H7 (cell line): ENCODE results near the gene DCXR. TPM values are rescaled to one million over a fixed set of nuclear protein-coding genes. Genes with fewer than 3 reads are reported as not detected.

Experiments
- DNase-seq: peaks from one replicate; pipeline ENCODE4 v3.0.0; 2012
- H3K27me3 ChIP-seq: 2 replicates; pipeline ENCODE4 v1.6.0; 2011; ENCODE audit warnings: mild to moderate bottlenecking, low read length; ENCODE audit not compliant: control insufficient read depth, insufficient read depth
- H3K36me3 ChIP-seq: replicated peaks from 2 replicates; pipeline ENCODE4 v1.5.1; 2011; ENCODE audit warnings: low read length; ENCODE audit not compliant: control insufficient read depth, insufficient read depth
- H3K4me3 ChIP-seq: 2 replicates; pipeline ENCODE4 v1.5.1; 2011; ENCODE audit warnings: low read depth, mild to moderate bottlenecking, control low read depth, low read length, moderate library complexity; ENCODE audit not compliant: insufficient read depth
- total RNA-seq: library from RNA; depleted of rRNA; stranded (reverse); fragments of >200 nt; shearing (Covaris generic); gene quantifications from 2 replicates; pipeline ENCODE4 v1.2.3, GENCODE V29; 2014

The DCXR gene
- total RNA-seq, 1 experiment from 2014 or later = 110 TPM

DNA sequence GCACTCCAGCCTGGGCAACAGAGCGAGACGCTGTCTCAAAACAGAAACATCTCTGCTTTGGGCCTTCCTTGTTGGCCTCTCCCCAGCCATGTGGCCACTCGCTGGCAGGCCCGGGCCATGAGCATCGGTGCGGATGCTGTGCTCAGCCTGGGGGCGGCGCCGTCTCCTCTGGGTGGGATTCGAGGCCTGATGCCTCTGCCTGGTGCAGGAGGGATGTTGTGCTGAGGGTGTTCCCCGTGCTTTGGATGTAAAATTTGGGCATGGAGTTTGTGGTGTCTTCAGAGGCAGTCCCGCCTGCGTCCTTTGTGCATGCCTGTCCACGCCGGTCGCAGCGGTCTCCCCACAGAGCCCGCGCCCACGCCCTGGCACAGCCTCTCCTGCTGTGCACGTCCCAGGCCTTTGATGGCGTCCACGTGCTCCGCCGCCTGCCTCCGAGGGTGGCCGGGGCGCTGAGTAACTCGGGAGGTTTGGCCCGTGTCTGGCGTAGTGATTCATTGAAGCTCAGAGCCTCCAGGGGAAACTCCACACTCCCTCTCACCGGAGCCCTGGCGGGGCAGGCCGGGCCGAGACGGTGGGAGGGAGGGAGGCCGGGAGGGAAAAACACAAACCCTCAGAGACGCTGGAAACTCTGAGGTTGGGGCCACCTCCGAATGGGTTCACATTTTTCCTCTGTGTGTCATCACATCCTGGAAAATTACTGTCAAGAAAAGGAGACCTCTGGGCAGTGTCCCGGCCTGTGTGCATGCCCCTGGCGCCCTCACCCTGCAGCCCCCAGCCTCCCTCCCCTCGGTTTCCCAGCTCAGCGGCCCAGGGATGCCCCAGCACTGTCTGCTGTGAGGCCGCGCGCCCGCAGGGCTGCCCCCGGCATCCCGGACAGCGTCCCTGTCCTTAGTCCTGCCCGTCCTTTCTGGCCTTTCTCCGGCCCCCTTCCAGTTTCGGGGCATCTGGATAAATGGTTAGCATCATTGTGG is 33.8 kb downstream of the DCXR start:
- Histone ChIP-seq H3K36me3 (no peaks in the 10 kb centered on the region), H3K4me3 (no peak overlapping the region), H3K27me3 (no peaks in the 10 kb centered on the region)
- DNase-seq = peak; percentile 71

DNA sequence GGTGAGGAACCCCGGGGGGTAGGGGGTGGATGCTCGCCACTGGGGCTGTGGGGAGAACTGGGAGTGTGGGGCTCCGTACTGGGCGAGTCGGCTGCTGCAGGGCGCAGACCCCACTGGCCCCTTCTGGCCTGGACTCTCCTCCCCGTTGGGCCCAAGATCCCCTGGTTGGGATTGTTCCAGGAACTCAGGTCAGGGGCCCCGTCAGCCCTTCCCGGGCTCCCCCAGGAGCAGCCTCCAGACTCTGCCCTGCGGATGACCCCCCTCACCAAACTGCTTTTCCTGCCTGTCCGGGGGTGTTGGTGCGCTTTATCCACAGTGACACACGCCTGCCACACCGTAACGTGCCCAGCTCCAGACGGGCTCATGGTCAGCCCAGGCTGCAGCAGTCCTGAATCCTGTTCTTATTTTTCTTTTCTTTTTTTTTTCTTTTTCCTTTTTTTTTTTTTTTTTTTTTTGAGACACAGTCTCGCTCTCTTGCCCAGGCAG is 35.9 kb downstream of the DCXR start:
- no peak overlapping the region for H3K4me3 ChIP-seq
- no peak for DNase-seq
- no peaks in the 10 kb centered on the region for H3K36me3 ChIP-seq
- H3K27me3 ChIP-seq = no peaks in the 10 kb centered on the region

DNA sequence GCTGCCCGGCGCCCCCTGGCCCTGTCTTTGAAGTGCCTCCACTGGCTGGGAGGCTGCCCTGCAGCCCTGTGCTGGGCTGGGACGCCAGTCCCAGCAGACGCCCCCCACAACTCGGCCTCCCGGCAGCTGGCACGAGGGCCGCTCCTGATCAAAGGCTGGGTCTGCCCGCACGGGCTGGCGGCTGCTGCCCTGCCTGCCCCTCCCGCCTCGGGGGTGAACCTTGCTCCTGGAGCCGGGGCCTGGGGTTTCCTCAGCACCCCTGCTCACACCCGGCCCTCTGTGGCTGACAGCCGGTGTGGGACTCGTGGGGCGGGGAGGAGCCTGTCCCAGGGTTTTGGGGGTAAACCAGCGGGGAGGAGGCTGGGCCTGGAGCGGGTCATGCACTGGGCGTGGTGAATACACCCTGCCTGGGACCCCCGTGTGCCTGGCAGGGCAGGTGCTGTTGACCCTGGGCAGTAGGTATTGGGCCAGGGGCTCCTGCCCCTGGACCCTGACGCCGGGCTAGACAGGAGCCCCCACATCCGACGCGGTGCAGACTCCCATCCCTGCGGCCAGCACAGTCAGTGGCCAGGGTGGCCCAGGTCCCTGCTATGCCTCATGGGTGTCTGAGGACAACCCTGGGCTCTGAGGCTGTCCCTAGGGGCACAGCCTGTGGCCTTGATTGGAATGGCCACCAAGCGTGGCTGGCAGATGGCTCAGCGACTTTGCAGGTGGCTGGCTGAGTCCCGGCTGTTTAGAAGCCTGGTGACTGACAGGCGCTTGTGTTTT is 36.5 kb downstream of the DCXR start:
- DNase-seq = no peak
- H3K27me3 ChIP-seq = no peaks in the 10 kb centered on the region
- no peak overlapping the region for H3K4me3 ChIP-seq
- no peaks in the 10 kb centered on the region for H3K36me3 ChIP-seq

DNA sequence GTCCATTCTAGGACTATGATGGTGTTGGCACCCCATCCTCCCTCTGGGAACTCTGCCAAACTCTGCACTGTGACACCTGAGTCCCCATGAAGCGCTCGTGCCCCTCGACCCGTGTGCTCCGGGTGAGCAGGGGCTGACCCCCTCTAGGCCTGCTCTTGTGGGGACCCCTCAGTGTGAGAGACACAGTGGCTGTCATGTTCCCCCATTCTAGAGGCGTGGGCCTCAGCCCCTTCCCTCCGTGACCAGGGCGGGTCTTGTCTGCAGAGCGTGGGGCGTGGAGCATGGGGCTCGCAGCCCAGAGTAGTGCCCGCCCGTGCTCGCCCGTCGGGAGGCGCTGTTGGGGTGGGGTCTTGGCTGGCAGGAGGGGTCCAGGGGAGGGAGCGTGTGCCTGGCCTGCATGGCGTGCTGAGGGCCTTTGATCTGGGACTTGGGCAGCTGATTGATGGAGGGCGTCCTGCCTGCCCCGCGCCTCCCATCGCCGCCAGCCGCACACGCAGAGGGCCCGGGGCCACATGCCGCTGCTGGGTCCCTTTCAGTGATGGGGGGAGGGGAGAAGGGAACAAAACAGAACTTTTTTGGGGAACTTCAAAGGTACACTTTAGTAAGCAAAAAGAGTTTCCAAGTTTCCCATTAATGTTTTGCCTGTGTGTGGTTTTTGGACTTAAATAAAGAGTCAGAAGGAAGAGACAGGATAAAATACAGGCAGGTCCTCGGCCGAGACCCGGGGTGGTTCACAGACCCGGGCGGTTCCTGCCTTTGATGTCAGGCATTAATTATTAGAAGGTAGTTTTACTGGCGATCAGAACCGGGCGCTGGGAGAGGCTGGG is 37.3 kb downstream of the DCXR start:
- H3K27me3 ChIP-seq = no peaks in the 10 kb centered on the region
- DNase-seq = no peak

DNA sequence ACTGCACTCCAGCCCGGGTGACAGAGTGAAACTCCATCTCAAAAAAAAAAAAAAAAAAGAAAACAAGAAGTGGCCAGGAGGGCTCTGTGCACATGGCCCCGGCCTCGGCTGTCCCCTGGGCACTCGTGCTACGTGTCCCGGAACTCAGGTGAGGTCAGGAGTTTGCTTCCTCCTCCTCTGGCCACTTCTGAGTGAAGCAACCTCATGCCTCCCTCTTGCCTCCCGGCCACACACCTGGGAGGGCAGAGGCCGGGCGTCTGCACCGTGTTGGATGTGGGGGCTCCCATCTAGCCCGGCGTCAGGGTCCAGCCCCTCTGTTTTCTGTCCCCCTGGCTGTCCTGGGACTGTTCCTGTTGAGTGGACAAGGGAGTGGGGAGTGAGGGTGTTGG is 37.9 kb downstream of the DCXR start:
- Histone ChIP-seq H3K27me3 (no peaks in the 10 kb centered on the region), H3K36me3 (no peaks in the 10 kb centered on the region), H3K4me3 (no peak overlapping the region)
- no peak for DNase-seq

More for the DNA sequence above, 37.3 kb downstream of the DCXR start:
- Histone ChIP-seq H3K36me3 (no peaks in the 10 kb centered on the region), H3K4me3 (no peak overlapping the region)

DNA sequence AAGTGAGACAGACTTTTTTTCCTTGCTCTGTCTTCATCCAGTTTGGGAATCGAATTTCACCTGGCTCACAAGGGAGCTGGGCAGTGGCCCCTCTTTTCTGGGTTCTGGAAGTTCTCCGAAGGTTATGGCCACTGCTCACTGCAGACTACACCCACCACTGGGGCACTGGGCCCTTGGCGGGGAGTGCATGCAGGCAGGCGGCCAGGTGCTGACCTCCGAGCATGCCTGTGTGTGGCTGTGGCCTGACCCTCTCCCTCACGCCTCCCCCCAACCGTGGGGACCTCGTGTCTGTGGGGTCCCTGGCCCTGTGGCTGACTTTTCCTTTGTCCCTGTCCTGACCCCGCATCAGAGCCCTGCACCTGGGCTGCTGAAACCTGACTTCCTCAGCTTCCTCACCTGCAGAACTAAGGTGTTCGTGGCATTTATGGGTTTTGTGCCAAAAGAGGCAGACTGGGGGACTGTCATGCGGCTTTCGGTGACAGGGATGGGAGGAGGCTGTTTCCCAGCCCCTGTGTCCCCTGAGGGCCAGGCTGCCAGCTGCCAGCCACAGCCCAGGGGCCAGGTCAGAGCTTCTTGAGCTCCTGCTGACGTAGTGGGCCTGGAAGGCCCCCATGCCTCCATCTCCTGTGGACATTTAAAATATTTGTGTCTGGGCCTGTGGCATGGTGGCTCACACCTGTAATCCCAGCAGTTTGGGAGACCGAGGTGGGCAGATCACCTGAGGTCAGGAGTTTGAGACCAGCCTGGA is 38.6 kb downstream of the DCXR start:
- Histone ChIP-seq H3K27me3 (no peaks in the 10 kb centered on the region), H3K36me3 (no peaks in the 10 kb centered on the region), H3K4me3 (no peak overlapping the region)
- no peak for DNase-seq

DNA sequence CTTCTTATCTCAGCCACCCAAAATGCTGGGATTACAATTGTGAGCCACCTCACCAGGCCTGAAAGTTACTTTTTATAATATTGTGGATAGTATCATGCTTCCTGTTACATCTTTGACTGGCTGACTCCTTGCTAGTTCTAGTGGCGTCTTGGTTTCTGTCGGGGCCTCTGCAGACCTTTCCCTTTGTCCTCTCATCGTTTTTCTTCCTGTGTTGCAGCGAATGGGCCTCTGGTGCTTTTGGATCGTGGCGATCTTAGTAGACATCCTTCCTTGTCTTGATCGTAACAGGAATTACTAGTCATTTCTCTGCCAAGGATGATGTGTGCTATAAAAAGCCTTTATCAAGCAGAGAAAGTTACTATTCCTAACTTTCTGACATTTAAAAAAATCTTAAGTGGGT is 39.3 kb downstream of the DCXR start:
- no peak for DNase-seq
- H3K4me3 ChIP-seq = no peak overlapping the region
- H3K27me3 ChIP-seq = no peaks in the 10 kb centered on the region
- H3K36me3 ChIP-seq = no peaks in the 10 kb centered on the region

DNA sequence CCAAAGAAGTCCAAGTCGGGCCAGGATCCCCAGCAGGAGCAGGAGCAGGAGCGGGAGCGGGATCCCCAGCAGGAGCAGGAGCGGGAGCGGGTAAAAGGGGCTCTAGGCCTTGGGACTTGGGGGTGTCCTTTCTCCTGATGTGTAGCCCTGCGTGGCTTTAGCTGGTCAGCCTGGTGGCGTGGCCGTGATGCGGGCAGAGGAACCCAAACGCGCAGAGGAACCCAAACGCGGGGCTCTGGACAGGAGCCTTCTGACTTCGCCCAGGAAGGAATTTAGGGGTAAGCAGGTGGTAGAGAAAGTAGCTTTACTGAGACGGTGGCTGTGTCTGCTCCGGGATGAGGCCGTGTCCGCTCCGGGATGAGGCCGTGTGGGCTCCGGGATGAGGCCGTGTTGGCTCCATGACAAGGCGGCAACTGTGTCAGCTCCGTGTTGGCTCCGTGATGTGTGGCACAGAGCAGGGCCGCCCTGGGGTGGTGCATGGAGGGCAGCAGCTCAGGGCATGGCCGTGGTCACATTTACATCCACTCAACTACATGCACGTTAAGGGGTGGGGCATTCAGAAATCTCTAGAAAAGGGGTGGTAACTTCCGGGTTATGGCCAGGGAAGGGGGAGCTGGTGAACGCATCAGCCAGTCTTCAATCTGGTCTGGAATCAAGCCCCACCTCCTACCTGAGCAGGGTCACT is 40.6 kb downstream of the DCXR start:
- Histone ChIP-seq H3K4me3 (no peak overlapping the region), H3K36me3 (no peaks in the 10 kb centered on the region), H3K27me3 (no peaks in the 10 kb centered on the region)
- no peak for DNase-seq

DNA sequence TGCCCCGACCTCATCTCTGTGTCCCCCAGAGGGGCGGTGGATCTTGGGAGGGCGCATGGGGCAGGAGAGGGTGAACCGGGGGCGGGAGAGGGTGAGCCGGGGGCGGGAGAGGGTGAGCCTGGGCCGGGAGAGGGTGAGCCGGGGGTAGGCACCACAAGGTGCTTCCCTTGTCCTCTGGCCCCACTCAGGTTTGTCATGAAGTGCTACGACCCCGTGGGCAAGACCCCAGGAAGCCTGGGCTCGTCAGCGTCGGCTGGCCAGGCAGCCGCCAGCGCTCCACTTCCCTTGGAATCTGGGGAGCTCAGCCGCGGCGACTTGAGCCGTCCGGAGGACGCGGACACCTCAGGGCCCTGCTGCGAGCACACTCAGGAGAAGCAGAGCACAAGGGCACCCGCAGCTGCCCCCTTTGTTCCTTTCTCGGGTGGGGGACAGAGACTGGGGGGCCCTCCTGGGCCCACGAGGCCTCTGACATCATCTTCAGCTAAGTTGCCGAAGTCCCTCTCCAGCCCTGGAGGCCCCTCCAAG is 41.2 kb downstream of the DCXR start:
- no peak overlapping the region for H3K4me3 ChIP-seq
- H3K27me3 ChIP-seq = no peaks in the 10 kb centered on the region
- no peak for DNase-seq
- H3K36me3 ChIP-seq = no peaks in the 10 kb centered on the region

DNA sequence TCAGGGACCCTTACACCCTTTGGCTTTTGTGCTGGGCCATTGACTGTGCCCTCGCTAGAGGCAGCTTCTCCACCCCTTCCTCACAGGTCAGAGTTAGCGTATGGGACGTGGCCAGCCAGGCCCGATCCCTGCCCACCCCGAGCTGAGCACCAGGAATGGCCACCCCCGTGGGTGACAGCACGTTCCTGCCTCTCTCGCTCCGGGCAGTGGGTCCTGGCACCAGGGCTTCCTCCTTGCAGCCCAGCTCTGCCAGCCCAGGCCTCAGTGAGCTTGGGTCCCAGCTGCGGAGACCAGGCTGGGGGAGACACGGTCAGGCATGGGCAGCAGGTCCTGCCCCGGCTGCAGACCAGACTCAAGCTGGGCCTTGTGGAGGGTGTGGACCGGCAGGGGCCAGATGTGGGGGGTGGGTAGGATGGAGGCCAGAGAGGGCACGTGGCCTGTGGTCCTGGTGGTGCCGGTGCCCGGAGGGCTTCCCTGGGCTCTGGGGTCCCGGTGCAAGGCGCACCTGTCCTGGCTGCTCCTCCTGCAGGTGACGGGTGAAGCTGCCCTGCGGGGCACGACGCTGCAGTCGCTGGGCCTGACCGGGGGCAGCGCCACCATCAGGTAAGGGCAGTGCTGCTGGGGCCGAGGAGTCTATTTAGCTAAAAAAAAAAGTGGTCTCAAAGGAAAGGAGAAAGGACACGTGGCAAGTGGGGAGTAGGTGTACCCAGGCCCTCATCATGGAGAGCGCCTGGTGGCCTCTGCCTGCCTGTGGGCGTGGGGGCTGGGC is 41.9 kb downstream of the DCXR start:
- H3K36me3 ChIP-seq = no peaks in the 10 kb centered on the region
- H3K4me3 ChIP-seq = no peak overlapping the region
- peak; percentile 88 for DNase-seq
- no peaks in the 10 kb centered on the region for H3K27me3 ChIP-seq

DNA sequence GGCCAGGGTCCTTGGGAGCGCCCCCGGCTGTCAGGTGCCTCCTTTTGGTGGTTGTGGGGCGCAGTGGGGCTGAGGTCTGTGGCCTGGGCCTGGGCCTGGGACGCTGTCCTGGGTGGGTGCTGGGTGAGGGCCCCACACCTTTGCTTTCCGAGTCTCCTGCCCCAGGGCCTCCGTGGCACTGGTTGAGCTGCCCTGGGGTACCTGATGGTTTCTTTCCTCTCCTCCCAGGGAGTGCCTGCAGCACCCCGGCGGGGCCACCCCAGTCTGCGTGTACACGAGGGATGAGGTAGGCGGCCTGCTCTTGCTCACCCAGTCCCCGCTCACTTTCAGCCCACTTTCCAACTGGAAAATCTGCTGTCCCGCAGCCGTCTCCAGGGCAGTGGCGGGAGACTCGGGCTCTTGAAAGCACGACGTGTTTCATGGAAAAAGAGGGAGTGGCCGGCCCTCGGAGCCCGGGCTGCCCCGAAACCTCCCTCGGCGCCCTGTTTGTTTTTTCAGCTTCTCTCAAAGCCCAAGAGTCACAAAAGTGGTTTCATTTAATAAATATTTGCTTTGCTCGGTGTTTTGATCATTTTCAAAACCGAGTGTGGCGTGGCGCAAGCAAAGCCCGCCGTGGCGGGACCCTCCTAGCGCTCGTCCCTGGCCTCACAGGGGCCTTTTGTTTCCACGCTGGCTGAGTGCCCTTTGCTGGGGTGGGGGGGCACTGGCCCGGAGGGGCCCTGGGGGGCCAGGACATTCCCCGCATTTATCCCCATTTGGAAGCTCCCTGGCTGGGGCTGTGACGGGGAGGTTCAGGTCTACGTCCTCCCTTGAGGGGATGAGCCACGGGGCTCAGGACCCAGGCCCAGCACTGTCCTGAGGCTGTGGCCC is 42.7 kb downstream of the DCXR start:
- DNase-seq = peak; percentile 65
- Histone ChIP-seq H3K36me3 (no peaks in the 10 kb centered on the region), H3K27me3 (no peaks in the 10 kb centered on the region), H3K4me3 (no peak overlapping the region)
